HG03280 (cell line): ENCODE measurements around the gene CHRNA4.
"Not testable (repeated sequence)": the region's sequence is repeated elsewhere in the genome, so short reads cannot be mapped to it uniquely, and the experiment has no call there.

Experiments used
- ATAC-seq: cut with Tn5 transposase; IDR thresholded peaks from one replicate; pipeline ENCODE4 v1.9.1; 2021; ENCODE audit warnings: mild to moderate bottlenecking, moderate library complexity; ENCODE audit not compliant: unreplicated experiment

CHRNA4 gene

GRCh38 chr20:63398744-63399514 lies 37.8 kb upstream of the CHRNA4 start:
- ATAC-seq = no peak

GRCh38 chr20:63397946-63398450 lies 36.8 kb upstream of the CHRNA4 start:
- no peak for ATAC-seq

- no peak for ATAC-seq
Observed at GRCh38 chr20:63397155-63397843, 36.1 kb upstream of the CHRNA4 start.

GRCh38 chr20:63396300-63396699 lies 35.2 kb upstream of the CHRNA4 start:
- ATAC-seq = no peak

GRCh38 chr20:63395723-63396122 lies 34.6 kb upstream of the CHRNA4 start:
- no peak for ATAC-seq

GRCh38 chr20:63394920-63395455 lies 33.8 kb upstream of the CHRNA4 start:
- ATAC-seq = no peak

- no peak for ATAC-seq
Observed at GRCh38 chr20:63394069-63394919, 33.1 kb upstream of the CHRNA4 start.

- no peak for ATAC-seq
Observed at GRCh38 chr20:63393566-63393965, 32.4 kb upstream of the CHRNA4 start.

- ATAC-seq = no peak
Observed at GRCh38 chr20:63392465-63393365, 31.6 kb upstream of the CHRNA4 start.

- ATAC-seq = no peak
Observed at GRCh38 chr20:63387917-63388316, 26.8 kb upstream of the CHRNA4 start.

GRCh38 chr20:63387393-63387792 lies 26.2 kb upstream of the CHRNA4 start:
- ATAC-seq = no peak

GRCh38 chr20:63386491-63386890 lies 25.3 kb upstream of the CHRNA4 start:
- no peak for ATAC-seq

GRCh38 chr20:63385819-63386218 lies 24.7 kb upstream of the CHRNA4 start:
- ATAC-seq = no peak

- ATAC-seq = no peak
Observed at GRCh38 chr20:63384336-63384735, 23.2 kb upstream of the CHRNA4 start.

- no peak for ATAC-seq
Observed at GRCh38 chr20:63383556-63383955, 22.4 kb upstream of the CHRNA4 start.

GRCh38 chr20:63382551-63383300 lies 21.6 kb upstream of the CHRNA4 start:
- ATAC-seq = no peak

- ATAC-seq = no peak
Observed at GRCh38 chr20:63381781-63382431, 20.8 kb upstream of the CHRNA4 start.

GRCh38 chr20:63380346-63380870 lies 19.3 kb upstream of the CHRNA4 start:
- ATAC-seq = no peak

- ATAC-seq = not testable (repeated sequence)
Observed at GRCh38 chr20:63379872-63380271, 18.7 kb upstream of the CHRNA4 start.
